ENCODE data around the gene SYTL1. TPM values are rescaled to one million over a fixed set of nuclear protein-coding genes. Genes with fewer than 3 reads are reported as not detected.

Gene SYTL1
- polyA plus RNA-seq, 2 donors = 136 to 302 TPM

DNA sequence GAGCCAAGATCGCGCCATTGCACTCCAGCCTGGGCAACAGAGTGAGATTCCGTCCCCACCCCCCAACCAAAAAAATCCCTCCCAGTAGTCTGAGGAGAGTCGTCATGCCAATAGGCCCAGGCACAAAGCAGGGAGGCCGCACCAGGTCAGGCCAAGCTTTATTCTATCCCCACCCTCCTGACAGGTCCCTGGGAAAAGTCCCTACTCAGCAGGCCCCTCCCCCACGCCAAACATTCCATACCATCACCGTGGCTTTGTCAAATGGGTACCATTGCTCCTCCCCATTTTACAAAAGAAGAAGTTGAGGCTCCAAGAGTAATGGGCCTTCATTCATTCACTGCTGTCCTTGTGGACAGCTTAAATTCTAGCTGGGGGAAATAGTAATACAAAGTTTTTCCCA, 55.9 kb downstream of the SYTL1 start:
- Histone ChIP-seq H3K9me3 (ENCODE audit: control insufficient read depth in 2 of 2, insufficient read depth in 1 of 2, low read depth in 1 of 2, low read length in 1 of 2) (no peaks in the 10 kb centered on the region), H3K27me3 (ENCODE audit: control insufficient read depth in 1 of 2, insufficient read depth in 2 of 2, low read length in 2 of 2) (no peaks in the 10 kb centered on the region), H3K4me3 (ENCODE audit: low read depth in 1 of 2, low read length in 2 of 2) (no peak overlapping the region), H3K4me1 (ENCODE audit: control insufficient read depth in 2 of 2, insufficient read depth in 2 of 2, low read length in 1 of 2) (peaks cover 5 to 11% of the 10 kb centered on the region in 2 donors), H3K36me3 (ENCODE audit: control insufficient read depth in 2 of 2, insufficient read depth in 2 of 2, low read length in 1 of 2) (no peaks in the 10 kb centered on the region), H3K27ac (ENCODE audit: low read depth in 2 of 2, low read length in 1 of 2) (no peak overlapping the region)
- WGBS, 2 donors = 68 to 70% methylated on average over 7 of the region's 7 CpGs

DNA sequence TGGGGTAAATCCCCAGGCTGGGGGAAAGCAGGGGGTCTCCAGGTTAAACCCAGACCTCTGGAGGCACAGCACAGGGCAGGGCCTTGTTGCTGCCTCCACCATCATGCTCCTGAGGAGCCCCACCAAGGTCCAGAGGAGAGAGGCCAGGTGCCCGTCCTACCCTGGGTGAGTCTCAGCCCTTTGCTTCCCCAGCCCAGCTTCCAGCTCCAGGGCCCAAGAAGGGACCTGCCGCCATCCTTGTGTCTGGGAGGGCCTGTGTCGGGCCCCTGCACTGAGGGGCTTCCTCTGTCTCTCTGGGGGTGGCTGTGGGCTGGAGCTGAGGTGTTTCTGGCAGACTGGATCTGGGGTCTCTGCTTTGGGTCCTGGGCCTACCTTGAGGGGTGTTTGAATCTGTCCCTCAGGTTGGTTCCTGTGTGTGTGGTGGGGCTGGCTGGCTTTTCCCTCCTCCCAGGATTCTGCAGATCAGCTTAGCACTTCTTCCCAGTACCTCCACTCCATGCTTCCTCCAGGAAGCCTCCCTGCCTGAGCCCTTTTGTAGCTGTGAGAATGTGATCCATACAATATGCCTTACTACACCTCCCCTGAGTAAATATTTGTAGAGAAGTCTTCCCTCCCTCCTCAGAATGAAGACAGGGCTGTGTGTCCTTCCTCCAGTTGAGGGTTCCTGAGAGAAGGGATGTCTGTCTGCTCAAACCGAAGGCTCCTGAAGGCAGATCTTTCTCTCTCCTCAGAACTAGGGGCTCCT, 56.8 kb downstream of the SYTL1 start:
- no peak overlapping the region for H3K27ac ChIP-seq (ENCODE audit: low read depth in 2 of 2, low read length in 1 of 2)
- no peak overlapping the region for H3K4me3 ChIP-seq (ENCODE audit: low read depth in 1 of 2, low read length in 2 of 2)
- no peaks in the 10 kb centered on the region for H3K27me3 ChIP-seq (ENCODE audit: control insufficient read depth in 1 of 2, insufficient read depth in 2 of 2, low read length in 2 of 2)
- H3K4me1 ChIP-seq (ENCODE audit: control insufficient read depth in 2 of 2, insufficient read depth in 2 of 2, low read length in 1 of 2) = peaks cover 9 to 19% of the 10 kb centered on the region in 2 donors
- no peaks in the 10 kb centered on the region for H3K36me3 ChIP-seq (ENCODE audit: control insufficient read depth in 2 of 2, insufficient read depth in 2 of 2, low read length in 1 of 2)
- WGBS, 2 donors = 71 to 78% methylated on average over 4 of the region's 4 CpGs
- H3K9me3 ChIP-seq (ENCODE audit: control insufficient read depth in 2 of 2, insufficient read depth in 1 of 2, low read depth in 1 of 2, low read length in 1 of 2) = no peaks in the 10 kb centered on the region

DNA sequence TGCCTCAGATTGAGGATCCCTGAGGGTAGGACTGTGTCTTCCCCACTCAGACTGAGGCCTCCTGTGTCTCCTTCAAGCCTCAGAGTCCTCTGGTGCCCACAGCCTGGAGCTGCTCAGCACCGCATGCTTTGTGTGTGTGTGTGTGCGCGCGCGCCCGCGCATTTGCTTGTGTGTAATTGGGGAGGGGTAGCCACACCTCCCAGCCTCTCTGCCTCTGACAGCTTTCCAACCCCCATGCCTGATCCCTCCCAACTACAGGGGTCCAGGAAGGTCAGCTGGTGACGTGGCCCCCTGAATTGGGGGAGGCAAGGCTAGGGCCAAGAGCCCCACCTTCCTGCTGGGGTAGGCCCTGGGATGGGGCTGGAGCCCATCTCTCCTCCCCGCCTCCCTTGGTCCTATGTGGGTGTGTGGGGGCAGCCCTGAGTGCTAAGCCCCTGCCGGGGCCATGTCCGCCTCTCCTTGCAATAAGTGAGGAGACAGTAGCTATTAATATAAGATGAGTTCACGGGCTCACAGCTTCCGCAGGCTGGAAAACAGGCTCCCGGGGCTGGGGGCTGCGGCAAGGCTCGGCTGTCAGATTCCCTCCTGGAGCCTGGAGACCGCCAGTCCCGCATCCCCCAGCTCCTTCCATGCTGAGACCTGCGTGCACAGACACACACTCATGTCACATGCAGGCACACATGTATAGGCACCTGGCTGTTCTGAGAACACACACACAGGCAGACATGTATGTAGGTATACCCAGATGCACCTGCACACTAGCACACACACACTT, 57.6 kb downstream of the SYTL1 start:
- Histone ChIP-seq H3K4me3 (ENCODE audit: low read depth in 1 of 2, low read length in 2 of 2) (no peak overlapping the region), H3K4me1 (ENCODE audit: control insufficient read depth in 2 of 2, insufficient read depth in 2 of 2, low read length in 1 of 2) (peaks cover 9 to 23% of the 10 kb centered on the region in 2 donors)
- WGBS, 2 donors = 56 to 62% methylated on average over 19 of the region's 19 CpGs

DNA sequence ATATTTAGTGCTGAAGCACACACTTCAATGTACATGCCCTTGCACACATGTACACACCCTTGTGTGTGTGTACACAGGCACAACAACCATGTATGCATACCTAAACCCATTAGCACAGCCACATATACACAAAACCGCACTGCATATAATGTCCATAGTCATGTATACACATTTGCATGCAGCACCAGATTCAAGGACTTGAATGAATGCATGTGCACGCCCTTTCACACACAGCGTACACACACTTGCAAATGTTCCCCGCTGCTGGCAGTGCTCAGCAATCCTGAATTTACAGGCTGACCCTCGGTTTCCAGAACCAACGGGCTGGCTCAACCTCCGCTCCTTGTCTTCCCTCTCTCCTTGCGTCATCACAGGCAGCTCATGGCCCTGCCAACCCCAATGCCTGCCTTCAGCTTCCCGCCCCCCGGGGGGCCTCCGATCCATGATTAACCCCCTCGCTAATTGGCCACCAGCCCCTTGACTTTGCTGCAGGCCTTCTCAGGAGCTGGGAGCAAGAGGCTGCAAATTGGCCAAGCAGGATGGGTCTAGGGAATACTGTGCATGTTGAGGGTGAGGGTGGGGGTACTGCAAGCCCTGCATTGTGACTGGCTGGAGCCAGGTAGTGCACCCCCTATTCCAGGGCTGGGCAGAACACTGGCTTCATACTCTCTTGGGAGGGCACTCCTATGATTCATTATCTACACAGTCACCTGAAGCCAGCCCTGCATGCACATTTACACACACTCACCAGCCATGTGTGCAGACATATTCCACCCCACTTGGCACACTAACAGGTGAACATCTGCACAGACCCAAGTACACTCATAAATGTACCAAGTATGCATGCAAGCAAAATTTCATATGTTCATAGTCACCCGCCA, 58.5 kb downstream of the SYTL1 start:
- WGBS, 2 donors = 48% methylated on average over 13 of the region's 13 CpGs
- H3K27me3 ChIP-seq (ENCODE audit: control insufficient read depth in 1 of 2, insufficient read depth in 2 of 2, low read length in 2 of 2) = no peaks in the 10 kb centered on the region
- no peaks in the 10 kb centered on the region for H3K9me3 ChIP-seq (ENCODE audit: control insufficient read depth in 2 of 2, insufficient read depth in 1 of 2, low read depth in 1 of 2, low read length in 1 of 2)
- H3K27ac ChIP-seq (ENCODE audit: low read depth in 2 of 2, low read length in 1 of 2) = peak overlapping the region in 1 of 2 donors; percentile 13
- H3K4me3 ChIP-seq (ENCODE audit: low read depth in 1 of 2, low read length in 2 of 2) = no peak overlapping the region
- no peaks in the 10 kb centered on the region for H3K36me3 ChIP-seq (ENCODE audit: control insufficient read depth in 2 of 2, insufficient read depth in 2 of 2, low read length in 1 of 2)
- peaks cover 9 to 23% of the 10 kb centered on the region in 2 donors for H3K4me1 ChIP-seq (ENCODE audit: control insufficient read depth in 2 of 2, insufficient read depth in 2 of 2, low read length in 1 of 2)

More for the DNA sequence above, 57.6 kb downstream of the SYTL1 start:
- no peaks in the 10 kb centered on the region for H3K9me3 ChIP-seq (ENCODE audit: control insufficient read depth in 2 of 2, insufficient read depth in 1 of 2, low read depth in 1 of 2, low read length in 1 of 2)
- no peak overlapping the region for H3K27ac ChIP-seq (ENCODE audit: low read depth in 2 of 2, low read length in 1 of 2)
- H3K27me3 ChIP-seq (ENCODE audit: control insufficient read depth in 1 of 2, insufficient read depth in 2 of 2, low read length in 2 of 2) = no peaks in the 10 kb centered on the region
- no peaks in the 10 kb centered on the region for H3K36me3 ChIP-seq (ENCODE audit: control insufficient read depth in 2 of 2, insufficient read depth in 2 of 2, low read length in 1 of 2)

DNA sequence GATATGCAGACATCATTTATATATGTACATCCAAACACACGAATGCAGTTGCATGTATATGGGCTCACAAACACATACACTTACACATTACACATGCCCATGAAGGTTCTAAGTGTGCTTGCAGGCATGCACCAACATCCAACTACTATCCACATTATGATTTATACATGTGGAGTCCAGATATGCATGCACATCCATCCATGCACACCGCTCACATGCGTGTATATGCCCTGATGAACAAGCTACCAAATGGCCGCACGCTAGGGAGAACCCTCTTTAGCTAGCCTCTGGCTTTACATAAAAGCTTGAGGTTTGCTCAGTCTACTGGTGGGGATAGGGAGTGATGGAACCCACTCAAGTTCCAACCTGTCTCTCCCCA, 59.1 kb downstream of the SYTL1 start:
- Histone ChIP-seq H3K4me3 (ENCODE audit: low read depth in 1 of 2, low read length in 2 of 2) (no peak overlapping the region), H3K4me1 (ENCODE audit: control insufficient read depth in 2 of 2, insufficient read depth in 2 of 2, low read length in 1 of 2) (peaks cover 9 to 23% of the 10 kb centered on the region in 2 donors), H3K27ac (ENCODE audit: low read depth in 2 of 2, low read length in 1 of 2) (no peak overlapping the region), H3K9me3 (ENCODE audit: control insufficient read depth in 2 of 2, insufficient read depth in 1 of 2, low read depth in 1 of 2, low read length in 1 of 2) (no peaks in the 10 kb centered on the region), H3K27me3 (ENCODE audit: control insufficient read depth in 1 of 2, insufficient read depth in 2 of 2, low read length in 2 of 2) (no peaks in the 10 kb centered on the region), H3K36me3 (ENCODE audit: control insufficient read depth in 2 of 2, insufficient read depth in 2 of 2, low read length in 1 of 2) (peaks cover 0 to under 1% of the 10 kb centered on the region in 2 donors)
- 79 to 87% methylated on average over 5 of the region's 5 CpGs for WGBS, 2 donors

DNA sequence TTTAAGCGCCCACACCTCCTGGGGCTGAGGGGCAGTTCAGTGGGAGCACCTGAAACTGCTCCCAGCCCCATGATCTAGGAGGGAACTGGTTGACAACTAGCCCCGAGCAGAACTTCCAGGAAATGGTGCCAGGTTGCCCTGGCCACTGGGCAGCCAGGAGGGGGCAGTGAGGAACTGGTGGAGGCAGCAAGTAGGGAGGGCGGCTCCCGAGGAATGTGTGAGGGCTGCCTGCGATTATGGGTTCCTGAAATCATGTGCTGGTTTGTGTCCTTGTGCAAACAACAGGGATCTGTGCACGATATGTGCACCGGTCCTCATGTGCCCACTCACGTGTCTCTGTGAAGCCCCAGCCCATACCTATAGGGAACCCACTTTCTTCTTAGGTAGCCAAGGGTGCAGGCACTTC, 60.5 kb downstream of the SYTL1 start:
- H3K9me3 ChIP-seq (ENCODE audit: control insufficient read depth in 2 of 2, insufficient read depth in 1 of 2, low read depth in 1 of 2, low read length in 1 of 2) = no peaks in the 10 kb centered on the region
- 27 to 33% methylated on average over 8 of the region's 8 CpGs for WGBS, 2 donors
- H3K4me1 ChIP-seq (ENCODE audit: control insufficient read depth in 2 of 2, insufficient read depth in 2 of 2, low read length in 1 of 2) = peaks cover 9 to 24% of the 10 kb centered on the region in 2 donors
- H3K36me3 ChIP-seq (ENCODE audit: control insufficient read depth in 2 of 2, insufficient read depth in 2 of 2, low read length in 1 of 2) = peaks cover 6% of the 10 kb centered on the region in 2 donors
- no peak overlapping the region for H3K4me3 ChIP-seq (ENCODE audit: low read depth in 1 of 2, low read length in 2 of 2)
- no peaks in the 10 kb centered on the region for H3K27me3 ChIP-seq (ENCODE audit: control insufficient read depth in 1 of 2, insufficient read depth in 2 of 2, low read length in 2 of 2)
- peak overlapping the region; percentile 82 to 97 for H3K27ac ChIP-seq (ENCODE audit: low read depth in 2 of 2, low read length in 1 of 2)

DNA sequence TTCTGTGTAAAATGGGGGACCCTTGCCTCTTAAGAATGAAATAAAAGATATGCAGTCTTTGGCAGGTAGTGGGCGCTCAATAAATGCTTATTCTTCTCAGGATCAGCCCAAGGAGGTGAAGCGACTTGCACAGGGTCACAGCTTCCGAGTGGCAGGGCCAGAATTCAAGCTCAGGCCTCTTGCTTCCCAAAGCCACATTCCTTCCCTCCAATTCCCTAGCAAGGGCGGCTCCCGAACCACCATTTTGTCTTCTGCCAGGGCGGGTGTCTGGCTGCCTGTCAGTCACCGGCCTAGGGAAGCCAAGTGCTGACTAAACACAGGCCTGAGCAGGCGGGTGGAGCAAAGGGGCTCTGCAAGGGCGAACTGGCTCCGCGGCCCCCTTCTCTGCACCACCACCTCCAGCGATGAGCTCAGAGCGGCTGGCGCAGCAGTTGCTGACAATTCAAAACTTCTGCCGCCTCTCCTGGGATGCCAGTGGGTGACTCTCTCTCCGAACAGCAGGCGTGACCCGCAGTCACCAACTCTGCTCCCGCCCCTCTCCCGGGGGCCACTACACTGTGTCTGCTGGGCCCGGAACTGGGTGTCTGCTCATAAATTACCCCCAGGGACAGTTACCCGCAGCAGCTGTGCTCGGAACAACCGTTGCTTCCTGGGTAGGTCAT, 61.4 kb downstream of the SYTL1 start:
- H3K27ac ChIP-seq (ENCODE audit: low read depth in 2 of 2, low read length in 1 of 2) = peak overlapping the region; percentile 82 to 97
- H3K36me3 ChIP-seq (ENCODE audit: control insufficient read depth in 2 of 2, insufficient read depth in 2 of 2, low read length in 1 of 2) = peaks cover 14% of the 10 kb centered on the region in 2 donors
- peaks cover 12 to 28% of the 10 kb centered on the region in 2 donors for H3K4me1 ChIP-seq (ENCODE audit: control insufficient read depth in 2 of 2, insufficient read depth in 2 of 2, low read length in 1 of 2)
- no peak overlapping the region for H3K4me3 ChIP-seq (ENCODE audit: low read depth in 1 of 2, low read length in 2 of 2)
- H3K27me3 ChIP-seq (ENCODE audit: control insufficient read depth in 1 of 2, insufficient read depth in 2 of 2, low read length in 2 of 2) = no peaks in the 10 kb centered on the region
- 21 to 34% methylated on average over 24 of the region's 24 CpGs for WGBS, 2 donors
- no peaks in the 10 kb centered on the region for H3K9me3 ChIP-seq (ENCODE audit: control insufficient read depth in 2 of 2, insufficient read depth in 1 of 2, low read depth in 1 of 2, low read length in 1 of 2)
